HG03378 (cell line): ENCODE results near the gene VPREB3.

ENCODE experiments used
- ATAC-seq: cut with Tn5 transposase; IDR thresholded peaks from one replicate; pipeline ENCODE4 v1.9.1; 2021; ENCODE audit warnings: mild to moderate bottlenecking, moderate library complexity; ENCODE audit not compliant: unreplicated experiment

The VPREB3 gene

DNA sequence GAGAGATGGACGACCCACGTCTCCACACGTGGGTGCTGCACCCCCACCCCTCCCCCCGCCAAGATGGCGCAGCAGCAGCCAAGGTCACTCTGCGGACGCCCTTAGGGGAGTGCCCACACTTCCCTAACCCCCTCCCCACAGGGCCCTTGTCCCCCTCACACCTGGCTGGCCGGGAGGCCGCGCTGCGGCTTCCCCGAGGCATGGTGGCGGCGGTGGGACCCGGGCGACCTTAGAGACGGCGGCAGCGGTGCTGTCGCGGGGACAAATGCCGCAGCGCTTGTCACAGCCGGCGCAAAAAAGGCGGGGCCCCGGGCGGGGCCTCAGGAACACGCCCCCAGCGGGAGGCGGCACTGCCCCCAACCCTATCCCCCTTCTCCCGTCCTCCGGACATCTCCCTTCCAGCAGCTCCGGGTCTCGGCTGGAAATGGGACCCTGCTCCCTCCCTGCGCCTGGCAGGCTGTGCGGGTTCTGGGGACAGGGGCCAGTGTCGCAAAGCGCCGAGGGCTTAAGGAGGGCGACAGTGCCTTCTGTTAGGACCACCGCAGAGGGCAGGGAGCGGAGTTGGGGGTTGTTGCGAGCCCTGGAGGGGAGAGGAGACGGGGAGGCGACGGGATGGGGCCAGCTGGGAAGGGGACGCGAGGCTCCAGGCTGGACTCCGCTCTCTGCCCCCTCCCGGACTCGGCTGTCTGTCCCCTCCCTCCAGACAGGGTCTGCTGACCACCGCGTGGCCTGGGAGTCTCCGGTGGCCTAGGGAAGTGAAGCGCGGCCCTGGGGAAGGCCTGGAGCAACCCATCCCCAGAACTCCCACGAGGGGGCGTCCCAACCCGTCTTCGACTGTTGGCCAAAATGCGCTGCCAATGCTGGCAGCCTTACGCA lies 13.7 kb upstream of the VPREB3 start, which contains the start of gene CHCHD10:
Gene CHCHD10, minus strand, starts transcription at position 300 of the 876 bp plus-strand sequence. Its CDS starts 98 bp downstream, at position 202.
- no peak for ATAC-seq

DNA sequence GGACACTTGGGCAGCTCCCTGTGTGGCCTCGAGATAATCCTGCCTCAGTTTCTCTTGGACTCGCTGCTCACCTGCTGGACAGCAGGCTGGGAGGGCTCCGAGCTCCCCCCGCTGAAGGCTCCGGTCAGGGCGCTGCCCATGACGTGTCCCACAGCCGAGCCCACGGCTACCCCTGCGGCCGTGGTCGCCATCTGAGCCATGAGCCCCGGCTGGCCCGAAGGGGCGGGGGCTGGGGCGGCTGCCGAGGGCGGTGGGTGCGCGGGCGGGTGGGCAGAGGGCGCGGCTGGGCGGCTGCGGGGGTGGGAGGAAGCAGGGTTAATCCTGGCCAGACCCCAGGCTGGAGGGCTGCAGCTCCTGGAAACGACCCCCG lies 13.1 kb upstream of the VPREB3 start:
- ATAC-seq = no peak

DNA sequence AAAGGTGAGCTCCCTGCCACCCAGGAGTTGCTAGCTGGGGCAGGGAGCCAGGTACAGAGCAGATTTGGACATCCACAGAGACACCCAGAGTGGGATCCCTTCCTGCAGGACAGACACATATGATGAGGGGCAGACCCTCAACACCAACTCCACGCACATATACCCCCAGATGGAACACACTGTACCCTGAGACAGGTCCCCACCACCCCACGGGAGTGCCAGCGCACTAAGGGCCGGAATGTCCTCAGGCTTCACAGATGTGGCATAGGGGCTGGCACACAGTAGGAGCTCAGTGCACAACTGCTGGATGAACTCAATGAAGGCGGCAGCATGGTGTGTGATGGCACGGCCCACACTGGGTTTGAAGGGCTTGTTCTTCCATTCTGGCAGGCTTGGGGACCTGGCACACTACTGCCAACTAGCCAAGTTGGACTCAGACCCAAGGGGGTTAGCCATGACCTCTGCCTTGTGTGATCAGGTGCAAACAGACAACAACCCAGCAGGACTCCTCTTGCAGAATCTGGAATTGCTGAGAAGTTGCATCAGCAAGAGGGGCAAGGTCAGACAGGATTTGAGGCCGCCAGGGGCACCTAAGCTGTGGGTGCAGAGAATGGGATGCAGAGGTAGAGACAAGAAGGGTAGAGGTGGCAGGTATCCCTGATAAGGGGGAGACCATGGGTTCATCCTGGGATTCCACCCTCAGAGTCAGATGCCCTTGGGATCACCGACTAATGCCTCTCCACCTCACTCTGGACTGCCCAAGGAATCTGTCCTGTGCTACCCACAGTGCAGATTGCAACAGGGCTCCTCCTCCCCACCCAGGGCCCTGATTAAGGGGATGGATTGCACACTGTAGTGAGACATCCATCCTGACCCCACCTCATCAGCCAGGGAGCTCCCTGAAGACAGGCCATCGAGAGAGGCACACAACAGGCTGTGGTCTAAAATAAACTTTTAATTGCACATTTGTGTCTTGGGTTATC lies 11.0 kb upstream of the VPREB3 start:
- no peak for ATAC-seq

DNA sequence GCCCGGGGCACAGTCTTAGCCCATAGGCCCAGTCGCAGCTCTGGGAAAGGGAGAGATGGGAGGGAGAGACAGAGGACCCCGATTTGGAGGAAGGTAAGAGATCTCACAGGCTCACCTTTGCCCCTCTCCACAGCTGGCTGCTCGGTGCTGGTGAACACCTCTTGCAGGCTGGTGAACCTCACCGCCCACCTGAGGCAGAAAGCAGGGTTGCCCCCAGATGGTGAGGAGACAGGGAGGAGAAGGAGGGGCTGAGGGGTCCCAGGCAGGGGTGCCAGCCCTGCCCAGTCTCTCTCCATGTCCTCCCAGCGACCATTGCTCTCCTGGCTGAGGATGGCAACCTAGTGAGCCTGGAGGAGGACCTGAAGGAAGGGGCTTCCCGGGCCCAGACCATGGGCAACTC lies 9.7 kb upstream of the VPREB3 start:
- ATAC-seq = no peak

DNA sequence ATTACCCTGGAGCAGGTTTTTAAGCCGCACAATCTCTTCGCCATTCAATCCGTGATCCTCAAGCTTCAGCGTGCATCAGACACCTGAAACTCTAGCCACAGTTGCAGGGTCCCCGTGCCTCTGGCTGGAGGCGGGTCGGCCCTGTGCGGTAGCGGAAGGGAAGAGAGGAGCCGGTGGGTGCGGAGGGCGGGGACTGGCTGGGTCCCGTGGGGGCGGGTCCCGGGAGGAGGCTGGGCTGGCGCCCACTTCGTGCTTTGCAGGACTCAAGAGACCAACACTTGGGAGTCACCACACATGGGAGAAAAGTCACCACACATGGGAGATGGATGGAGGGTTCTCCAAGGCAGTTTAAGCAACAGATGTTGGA lies 9.3 kb upstream of the VPREB3 start:
- no peak for ATAC-seq

DNA sequence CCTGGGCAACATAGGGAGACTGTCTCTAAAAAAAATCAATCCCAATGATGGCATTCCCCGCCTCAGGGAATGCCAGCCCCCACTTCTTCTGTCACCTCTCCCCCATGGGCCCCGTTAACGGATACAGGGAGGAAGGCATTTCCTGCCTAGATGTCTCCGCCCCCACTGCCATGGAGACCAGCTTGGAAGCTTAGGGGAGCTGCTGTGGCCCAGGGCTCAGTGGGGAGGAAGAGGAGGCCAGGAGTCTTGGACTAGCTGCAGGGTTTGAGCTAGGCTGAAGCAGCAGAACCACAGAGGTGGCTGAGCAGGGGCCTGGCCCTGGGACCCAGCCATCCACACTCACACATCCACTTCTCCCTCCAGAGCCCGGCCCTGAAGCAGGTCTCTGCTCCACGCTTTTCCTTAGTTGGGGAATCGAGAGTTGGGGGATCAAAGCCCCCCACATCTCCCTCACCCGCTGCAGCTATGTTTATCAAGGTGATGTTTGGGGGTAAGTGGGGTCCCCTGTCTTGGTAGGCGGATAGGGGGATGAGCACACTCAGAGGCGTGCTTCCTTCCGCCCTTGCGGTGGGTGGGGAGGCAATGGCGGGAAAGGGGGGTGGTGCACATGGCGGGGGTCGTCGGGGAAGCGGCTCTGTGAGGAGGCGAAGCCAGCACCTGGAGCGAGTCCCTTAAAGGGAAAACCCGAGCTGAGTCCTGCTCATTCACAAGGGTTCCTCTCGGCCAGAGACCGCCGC lies 8.8 kb upstream of the VPREB3 start, which contains the start of gene C22orf15:
Gene C22orf15, plus strand, starts transcription at position 149 of the 737 bp plus-strand sequence. Its CDS starts 317 bp downstream, at position 466.
- ATAC-seq = no peak

DNA sequence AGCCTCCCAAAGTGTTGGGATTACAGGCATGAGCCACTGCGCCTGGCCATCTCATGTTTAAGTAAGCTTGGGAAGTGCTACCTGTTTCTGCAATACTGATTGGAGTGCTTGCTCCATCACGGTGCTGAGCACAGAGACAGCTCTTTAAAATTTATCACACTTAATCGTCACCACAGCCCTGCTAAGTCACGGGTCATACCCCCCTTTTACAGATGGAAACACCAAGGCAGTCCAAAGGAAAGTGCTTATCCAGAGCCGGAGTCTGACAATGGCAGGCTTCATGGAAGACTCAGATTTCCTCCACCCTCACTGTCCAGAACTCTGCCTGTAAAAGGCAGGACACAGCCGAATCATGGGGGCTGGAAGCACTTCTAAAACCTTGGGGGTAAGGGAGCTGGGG lies 5.8 kb upstream of the VPREB3 start:
- ATAC-seq = no peak

DNA sequence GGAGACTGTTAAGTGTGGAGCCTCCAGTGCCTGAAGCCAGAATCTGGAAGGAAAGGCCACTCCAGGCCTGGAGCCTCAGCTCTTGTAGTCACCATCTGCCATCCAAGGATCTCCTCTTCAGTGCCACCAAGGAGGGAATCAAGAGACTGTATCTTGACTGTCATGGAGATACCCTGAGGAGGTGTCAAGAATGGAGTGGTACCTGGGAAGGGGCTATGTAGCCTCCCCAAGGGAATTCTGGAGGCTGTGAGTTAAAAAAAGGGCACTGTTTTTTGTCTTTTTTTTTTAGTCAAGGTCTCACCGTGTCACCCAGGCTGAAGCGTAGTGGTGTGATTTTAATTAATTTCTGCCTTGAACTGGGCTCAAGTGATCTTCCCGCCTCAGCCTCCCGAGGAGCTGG lies 5.3 kb upstream of the VPREB3 start:
- ATAC-seq = no peak

DNA sequence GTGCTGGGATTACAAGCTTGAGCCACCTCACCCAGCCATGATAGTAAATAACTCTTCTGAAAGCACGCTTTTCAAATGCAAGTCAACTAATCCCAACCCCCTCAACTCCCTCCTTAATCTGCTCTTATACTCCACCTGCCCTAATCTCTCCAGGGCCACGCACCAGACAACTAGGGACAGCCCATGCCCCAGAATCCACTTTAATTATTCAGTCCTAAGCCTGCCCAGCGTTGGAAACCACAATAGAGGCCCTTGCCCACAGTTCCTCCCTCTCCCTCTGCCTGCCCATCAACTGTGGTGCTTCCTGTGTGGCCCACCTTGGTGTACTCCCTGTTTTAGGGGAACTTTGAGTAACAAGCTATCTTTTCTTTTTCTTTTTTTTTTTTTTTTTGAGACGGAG lies 2.7 kb upstream of the VPREB3 start:
- ATAC-seq = no peak

DNA sequence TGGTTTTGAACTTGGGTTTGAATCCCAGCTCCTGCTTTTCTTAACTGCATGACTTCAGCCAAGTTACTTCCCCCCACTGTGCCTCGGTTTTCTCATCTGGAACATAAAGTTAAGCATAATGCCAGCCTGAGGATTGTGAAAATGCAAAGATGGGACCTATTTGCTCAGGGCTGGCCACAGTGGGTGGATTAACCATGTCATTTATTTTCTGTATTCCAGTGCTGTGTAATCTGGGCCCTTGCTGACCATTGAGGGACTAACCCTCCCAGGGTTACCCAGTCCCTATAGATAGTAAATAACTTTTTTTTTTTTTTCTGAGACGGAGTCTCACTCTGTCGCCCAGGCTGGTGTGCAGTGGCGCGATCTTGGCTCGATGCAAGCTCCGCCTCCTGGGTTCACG lies 1.5 kb upstream of the VPREB3 start:
- ATAC-seq = no peak

DNA sequence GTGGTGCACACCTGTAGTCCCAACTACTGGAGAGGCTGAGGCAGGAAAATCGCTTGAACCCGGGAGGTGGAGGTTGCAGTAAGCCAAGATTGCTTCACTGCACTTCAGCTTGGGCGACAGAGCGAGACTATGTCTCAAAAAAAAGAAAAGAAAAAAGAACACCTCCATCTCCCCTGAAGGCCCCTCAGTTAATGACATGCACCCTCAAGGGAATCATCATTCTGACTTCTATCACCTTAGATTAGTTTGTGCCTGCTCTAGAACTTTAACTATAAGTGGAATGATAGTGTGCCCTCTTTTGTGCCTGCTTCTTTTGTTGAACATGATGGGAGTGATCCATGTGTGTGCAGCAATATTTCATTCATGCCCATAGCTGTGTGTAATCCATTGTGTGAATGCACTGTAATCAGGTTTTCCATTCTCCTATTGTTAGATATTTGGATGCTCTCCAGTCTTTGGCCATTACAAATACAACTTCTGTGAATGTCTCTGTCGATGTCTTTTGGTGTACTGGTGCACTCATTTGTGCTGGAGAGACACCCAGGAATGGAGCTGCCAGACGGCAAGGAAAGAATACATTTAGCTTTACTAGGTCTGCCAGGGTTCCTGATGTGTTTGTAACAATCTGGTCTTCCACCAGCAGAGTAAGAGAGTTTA lies 883 bp upstream of the VPREB3 start:
- no peak for ATAC-seq

DNA sequence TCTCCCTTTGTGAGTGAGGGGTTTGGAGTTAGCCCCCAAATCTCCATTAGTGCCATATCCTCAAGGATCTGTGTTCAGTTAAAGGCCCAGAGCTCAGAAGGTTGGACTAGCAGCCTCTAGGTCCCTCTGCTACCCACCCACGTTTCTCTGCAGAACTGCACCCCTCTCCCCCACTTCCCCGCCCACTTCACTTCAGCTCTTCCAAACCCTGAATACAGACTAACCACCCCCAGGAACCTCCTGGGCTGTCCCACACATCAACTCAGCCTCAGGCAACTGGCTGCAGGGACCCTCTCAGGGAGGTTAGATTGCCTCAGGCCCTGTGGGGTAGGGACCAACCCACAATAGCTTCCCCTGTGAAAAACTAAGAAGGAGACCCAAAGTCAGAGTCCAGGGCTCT lies 840 bp downstream of the VPREB3 start:
- ATAC-seq = no peak

DNA sequence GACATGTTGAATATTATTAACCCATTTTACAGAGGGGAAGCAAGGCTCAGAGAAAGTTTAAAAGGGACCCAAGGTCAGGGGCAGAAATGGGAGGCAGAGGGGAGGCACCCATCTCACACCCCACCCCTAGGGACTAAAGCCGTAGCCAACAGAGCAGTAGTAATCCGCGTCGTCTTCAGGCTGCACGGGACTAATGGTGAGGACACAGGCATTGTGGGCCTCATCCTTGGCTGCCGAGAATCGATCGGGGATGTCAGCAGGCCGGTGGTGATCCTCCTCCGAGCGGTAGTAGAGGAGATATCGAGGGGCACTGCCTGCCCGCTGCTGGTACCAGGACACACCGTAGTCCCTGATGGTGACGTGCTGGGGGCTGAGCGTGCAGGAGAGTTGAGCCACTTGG lies 1.5 kb downstream of the VPREB3 start:
- no peak for ATAC-seq

DNA sequence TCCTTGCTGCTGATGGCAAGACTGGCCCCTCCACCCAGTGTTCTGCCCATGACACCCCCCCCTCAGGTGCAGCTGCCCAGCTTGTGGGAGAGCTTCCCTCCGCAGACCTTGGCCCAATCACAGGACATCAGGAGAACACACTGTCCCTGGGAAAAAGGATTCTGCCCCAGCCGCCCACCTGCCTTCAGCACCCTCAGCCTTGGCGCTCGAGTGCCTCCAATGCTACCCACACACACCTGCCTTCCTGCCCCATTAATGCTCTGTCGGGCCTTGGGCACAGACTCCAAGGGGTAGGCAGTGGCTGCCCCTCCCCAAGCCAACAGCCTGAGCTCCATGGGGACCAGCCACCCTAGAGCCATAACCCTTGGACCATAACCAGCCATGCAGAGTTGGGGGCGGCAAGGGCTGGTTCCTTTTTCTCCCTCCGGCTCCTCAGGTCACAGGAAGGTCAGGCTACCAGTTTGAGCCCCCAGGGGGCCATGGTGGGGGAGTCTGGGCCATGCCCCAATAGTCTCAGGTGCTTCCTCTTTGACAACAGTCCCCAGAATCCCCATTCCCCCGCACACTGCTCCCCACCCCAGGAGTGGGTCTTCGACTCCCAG lies 2.0 kb downstream of the VPREB3 start:
- no peak for ATAC-seq

DNA sequence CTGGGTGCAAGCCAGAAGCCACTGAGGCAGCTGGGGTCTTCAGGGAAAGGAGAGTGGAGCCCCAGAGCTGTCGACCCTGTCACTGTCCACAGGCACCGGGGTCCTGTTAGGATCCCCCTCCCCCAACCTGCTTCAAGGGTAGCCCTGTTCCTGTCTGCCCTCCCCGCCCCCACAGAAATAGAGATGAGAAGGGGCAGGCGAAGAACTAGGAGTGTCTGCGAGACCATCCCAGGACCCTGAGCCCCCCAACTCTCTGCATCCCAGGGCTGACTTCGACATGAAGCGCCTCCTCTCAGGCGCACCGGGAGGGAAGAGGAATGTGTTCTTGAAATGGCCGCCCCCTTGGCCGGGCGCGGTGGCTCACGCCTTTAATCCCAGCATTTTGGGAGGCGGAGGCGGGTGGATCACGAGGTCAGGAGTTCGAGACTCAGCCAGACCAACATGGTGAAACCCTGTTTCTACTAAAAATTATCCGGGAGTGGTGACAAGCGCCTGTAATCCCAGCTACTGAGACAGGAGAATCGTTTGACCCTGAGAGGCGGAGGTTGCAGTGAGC lies 2.7 kb downstream of the VPREB3 start:
- ATAC-seq = no peak

DNA sequence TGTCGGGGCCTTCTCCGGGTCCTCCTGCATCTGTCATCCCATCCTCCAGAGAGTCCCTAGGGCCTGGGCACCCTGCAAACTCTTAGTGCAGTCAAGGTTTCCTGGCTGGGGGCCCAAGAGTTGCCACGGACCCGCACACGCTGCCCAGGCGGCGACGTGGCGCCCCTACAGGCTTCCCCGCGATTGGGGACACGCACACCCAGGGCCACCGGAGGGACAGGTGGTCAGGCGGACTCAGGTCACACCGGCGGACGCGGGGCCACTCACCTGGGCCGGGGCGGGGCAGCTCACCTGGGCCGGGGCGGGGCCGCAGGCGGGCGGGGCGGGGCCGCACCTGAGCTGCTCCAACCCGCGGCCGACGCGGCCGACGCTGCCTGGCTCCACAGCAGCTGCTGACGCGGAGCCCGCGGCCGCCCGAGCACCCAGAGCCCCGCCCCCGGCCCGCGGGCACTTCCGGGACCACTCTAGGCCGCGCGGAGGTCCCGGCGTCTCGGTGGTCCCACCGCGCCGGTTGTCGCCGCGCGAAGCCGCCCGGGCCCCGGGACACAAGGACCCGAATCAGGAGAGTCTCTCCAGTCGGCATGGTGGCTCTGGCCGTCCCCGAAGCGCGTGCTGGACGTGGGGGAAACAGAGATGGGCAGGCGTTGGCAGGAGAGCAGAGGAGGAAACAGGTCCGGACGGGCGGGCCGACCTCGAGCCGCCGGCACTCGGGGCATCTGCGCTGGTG lies 3.3 kb downstream of the VPREB3 start, which contains the start of gene ZNF70:
Gene ZNF70, minus strand, starts transcription at position 399 of the 727 bp plus-strand sequence. CDS start 5,972 bp downstream, outside the sequence.
- no peak for ATAC-seq

DNA sequence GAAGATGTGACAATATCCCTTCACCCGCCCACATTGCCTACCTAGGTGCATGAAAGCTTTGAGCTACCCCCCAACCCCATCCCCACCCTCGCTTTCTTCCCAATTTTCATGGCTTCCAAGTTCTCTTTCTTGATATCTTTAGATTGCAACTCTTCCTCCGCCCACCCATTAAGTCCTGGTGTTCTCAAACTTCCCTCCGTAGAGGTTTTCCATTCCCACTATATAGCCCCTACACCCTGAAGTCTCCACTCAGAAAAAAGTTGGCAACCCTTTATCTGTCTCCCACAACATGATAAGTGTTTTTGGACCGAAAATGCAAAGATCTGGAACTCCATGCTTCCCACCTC lies 3.9 kb downstream of the VPREB3 start:
- no peak for ATAC-seq

DNA sequence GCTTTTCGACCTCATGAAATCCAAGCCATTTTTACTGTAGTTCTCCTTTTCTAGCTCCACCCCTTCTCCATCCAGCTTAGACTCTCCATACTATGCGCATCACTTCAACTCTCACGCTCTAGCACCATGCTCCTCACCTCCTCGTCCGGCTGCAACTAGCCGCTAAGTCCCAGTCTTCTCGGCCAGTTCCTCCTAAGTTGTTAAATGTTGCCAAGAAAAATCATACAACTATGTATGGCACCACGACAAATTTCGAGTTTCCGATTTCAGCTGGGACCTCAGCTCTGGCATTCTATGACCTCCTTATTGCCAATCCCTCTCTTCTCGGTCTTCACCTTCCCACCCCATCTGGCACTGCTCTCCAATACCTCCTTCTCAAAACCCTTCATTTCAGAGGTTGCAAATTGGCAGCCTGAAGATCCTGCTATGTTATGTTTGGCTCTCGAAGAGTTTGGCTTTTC lies 4.4 kb downstream of the VPREB3 start:
- no peak for ATAC-seq

DNA sequence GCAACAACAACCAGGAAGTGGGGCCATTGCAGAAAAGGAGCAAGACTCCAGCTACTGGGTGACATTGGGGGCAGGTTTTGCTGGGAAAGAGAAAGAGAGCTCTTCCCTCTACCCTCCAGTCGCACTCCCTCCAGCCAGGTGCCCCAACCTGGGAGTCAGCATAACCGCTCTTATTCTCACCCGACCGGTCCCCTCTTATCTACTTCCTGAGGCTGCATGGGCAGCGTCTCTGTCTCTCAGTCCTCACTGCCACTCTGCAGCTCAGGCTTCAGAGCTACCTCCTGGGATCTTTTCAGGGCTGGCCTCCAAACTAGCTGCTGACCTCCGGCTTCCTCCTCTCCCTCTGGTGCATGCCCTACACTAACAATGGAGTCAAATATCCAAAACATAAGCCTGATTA lies 8.4 kb downstream of the VPREB3 start:
- no peak for ATAC-seq
